Kidney epithelial cell (primary cell): ENCODE measurements around the gene CNOT2. TPM values are rescaled to one million over a fixed set of nuclear protein-coding genes. Genes with fewer than 3 reads are reported as not detected.

ENCODE experiments used
- DNase-seq: peaks from one replicate; pipeline ENCODE4 v3.0.0-alpha.2; 2010; ENCODE audit warnings: low read depth
- H3K27me3 ChIP-seq: 2 replicates; pipeline ENCODE4 v1.6.0; 2011; ENCODE audit warnings: low read length; ENCODE audit not compliant: control insufficient read depth, insufficient read depth
- H3K36me3 ChIP-seq: 2 replicates; pipeline ENCODE4 v1.5.1; 2011; ENCODE audit warnings: low read length; ENCODE audit not compliant: control insufficient read depth, insufficient read depth
- H3K4me3 ChIP-seq: 2 replicates; pipeline ENCODE4 v1.5.1; 2011; ENCODE audit warnings: low read depth, mild to moderate bottlenecking, control low read depth, low read length
- CTCF ChIP-seq: IDR thresholded peaks from 2 replicates; pipeline ENCODE4 v1.5.1; 2011; ENCODE audit warnings: mild to moderate bottlenecking, moderate library complexity, low read length, control low read depth, inconsistent platforms; ENCODE audit not compliant: insufficient read depth, poor library complexity, severe bottlenecking
- total RNA-seq: library from RNA; depleted of rRNA; stranded (reverse); fragments of >200 nt; gene quantifications from 2 replicates; pipeline ENCODE4 v1.2.3, GENCODE V29; 2015

The CNOT2 gene
- total RNA-seq, 1 donor from 2014 or later, result 96.8 TPM

GRCh38 chr12:70353780-70354660 is 110.8 kb downstream of the CNOT2 start:
- Histone ChIP-seq H3K36me3 (peaks cover 1% of the 10 kb centered on the region), H3K4me3 (no peak overlapping the region), H3K27me3 (no peaks in the 10 kb centered on the region)
- no peak for DNase-seq
- TF ChIP-seq CTCF, result no peak

GRCh38 chr12:70354787-70355186 is 111.6 kb downstream of the CNOT2 start:
- Histone ChIP-seq H3K27me3 (no peaks in the 10 kb centered on the region), H3K36me3 (peaks cover 1% of the 10 kb centered on the region), H3K4me3 (no peak overlapping the region)
- no peak for TF ChIP-seq CTCF
- DNase-seq, result no peak

- DNase-seq, result no peak
- Histone ChIP-seq H3K36me3 (peaks cover 1% of the 10 kb centered on the region), H3K4me3 (no peak overlapping the region), H3K27me3 (no peaks in the 10 kb centered on the region)
- TF ChIP-seq CTCF, result no peak
These were observed 112.7 kb downstream of the CNOT2 start for GRCh38 chr12:70355972-70356371.

DNA sequence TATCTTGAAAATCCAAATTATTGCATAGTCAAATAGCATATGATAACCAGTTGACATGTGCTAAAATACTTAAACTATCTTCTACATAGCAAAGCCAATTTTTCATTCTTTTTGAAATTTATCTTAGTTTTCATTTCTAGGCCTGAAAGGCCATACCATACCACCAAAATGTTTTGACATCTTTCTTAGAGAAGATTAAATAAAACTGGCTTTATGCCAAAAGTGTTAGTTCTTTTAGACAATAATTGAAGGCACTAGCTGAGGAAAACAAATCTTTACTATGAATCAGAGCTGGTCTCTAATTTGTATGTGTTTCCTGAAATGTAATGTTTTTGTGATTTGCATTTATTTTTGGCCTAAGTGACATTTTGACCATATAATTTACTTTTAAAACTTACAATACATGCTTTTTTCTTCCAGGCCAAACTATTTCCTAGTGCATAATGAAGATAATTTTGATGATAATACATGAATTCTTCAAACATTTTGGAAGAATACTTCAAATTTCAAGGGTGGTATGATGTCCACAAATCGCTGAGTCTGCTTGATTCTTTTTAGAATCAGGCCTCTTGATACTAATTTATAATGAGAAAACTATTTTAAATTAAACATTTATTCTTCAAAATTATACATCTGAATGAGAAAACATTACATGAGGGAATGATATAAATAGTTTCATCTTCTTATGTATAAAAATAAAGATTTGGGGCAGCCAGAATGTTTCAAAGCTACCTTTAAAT is 116.4 kb downstream of the CNOT2 start:
- TF ChIP-seq CTCF, result no peak
- H3K4me3 ChIP-seq, result no peak overlapping the region
- no peaks in the 10 kb centered on the region for H3K36me3 ChIP-seq
- DNase-seq, result no peak
- peaks cover 3% of the 10 kb centered on the region for H3K27me3 ChIP-seq

DNA sequence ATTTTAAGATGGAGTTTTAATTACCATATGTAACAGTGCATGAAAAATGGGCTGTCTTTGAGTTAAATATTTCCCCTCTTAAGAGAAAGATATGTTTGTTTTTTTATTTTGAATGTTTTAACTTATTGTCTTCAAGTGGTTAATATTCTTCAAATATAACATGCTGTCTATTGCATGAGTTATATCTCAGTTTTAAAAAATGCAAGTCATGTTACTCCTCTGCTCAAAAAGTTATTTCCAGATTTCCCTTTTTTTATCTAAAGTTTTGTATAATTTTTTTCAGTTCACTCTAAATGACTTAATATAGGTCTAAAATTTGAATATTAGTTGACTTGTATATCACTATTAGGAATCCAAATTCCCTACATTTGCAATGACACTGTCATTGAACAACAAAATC is 117.0 kb downstream of the CNOT2 start:
- no peaks in the 10 kb centered on the region for H3K36me3 ChIP-seq
- H3K27me3 ChIP-seq, result peaks cover 6% of the 10 kb centered on the region
- no peak for DNase-seq
- TF ChIP-seq CTCF, result no peak
- no peak overlapping the region for H3K4me3 ChIP-seq
